Measurements from ENCODE around the gene PATJ.

The PATJ gene

GRCh38 chr1:62058956-62059355, 316.7 kb downstream of the PATJ start:
- TF ChIP-seq POLR2AphosphoS5 (IDR thresholded peaks at IDR 0.05; ENCODE audit: low read depth, low read length) (no peak), SPI1 (IDR thresholded peaks at IDR 0.05; ENCODE audit: low read depth, low read length) (no peak), TAF1 (IDR thresholded peaks at IDR 0.05; ENCODE audit: low read depth, low read length) (no peak), PAX5 (IDR thresholded peaks at IDR 0.05; ENCODE audit: insufficient read depth, low read length, severe bottlenecking) (no peak), POLR2A (IDR thresholded peaks at IDR 0.05; ENCODE audit: low read depth, low read length) (no peak)
- DNase-seq (ENCODE audit: insufficient read length, low spot score): no peak
- FAIRE-seq: no peak

GRCh38 chr1:62062087-62062486, 319.8 kb downstream of the PATJ start:
- no peak for FAIRE-seq
- TF ChIP-seq PAX5 (IDR thresholded peaks at IDR 0.05; ENCODE audit: insufficient read depth, low read length, severe bottlenecking) (no peak), POU2F2 (IDR thresholded peaks at IDR 0.05; ENCODE audit: low read depth, low read length) (no peak), TAF1 (IDR thresholded peaks at IDR 0.05; ENCODE audit: low read depth, low read length) (no peak), SPI1 (IDR thresholded peaks at IDR 0.05; ENCODE audit: low read depth, low read length) (no peak), POLR2AphosphoS5 (IDR thresholded peaks at IDR 0.05; ENCODE audit: low read depth, low read length) (no peak), POLR2A (IDR thresholded peaks at IDR 0.05; ENCODE audit: low read depth, low read length) (no peak)
- DNase-seq (ENCODE audit: insufficient read length, low spot score): no peak

DNA sequence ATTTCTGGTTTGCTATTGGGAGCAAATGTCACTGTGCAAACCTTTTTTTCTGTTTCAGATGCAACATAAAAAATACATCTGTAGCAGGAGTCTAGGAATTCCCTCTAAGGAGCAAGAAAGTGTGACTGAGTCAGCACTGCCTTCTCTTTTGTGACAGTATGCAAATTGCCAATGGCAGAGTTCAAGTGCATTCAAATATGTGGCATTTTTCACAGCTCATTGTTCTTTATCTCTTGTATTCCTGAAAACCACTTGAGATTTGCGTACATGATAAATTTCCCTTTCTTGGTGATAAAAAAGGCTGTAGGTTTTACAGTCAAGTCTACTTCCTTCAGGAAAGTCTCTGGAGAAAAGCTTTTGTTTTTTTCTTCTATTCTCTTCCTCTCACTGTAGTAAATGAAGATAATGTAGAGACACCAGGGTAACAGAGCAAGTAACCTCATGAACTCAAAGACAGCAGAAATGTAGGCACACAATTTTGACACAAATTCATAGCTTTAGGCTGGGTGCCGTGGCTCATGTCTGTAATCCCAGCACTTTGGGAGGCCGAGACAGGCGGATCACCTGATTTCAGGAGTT, 322.6 kb downstream of the PATJ start:
- TF ChIP-seq SPI1 (IDR thresholded peaks at IDR 0.05; ENCODE audit: low read depth, low read length) (no peak), POLR2A (IDR thresholded peaks at IDR 0.05; ENCODE audit: low read depth, low read length) (no peak), TAF1 (IDR thresholded peaks at IDR 0.05; ENCODE audit: low read depth, low read length) (no peak), POU2F2 (IDR thresholded peaks at IDR 0.05; ENCODE audit: low read depth, low read length) (no peak), PAX5 (IDR thresholded peaks at IDR 0.05; ENCODE audit: insufficient read depth, low read length, severe bottlenecking) (no peak), POLR2AphosphoS5 (IDR thresholded peaks at IDR 0.05; ENCODE audit: low read depth, low read length) (no peak)
- FAIRE-seq (no peak), DNase-seq (ENCODE audit: insufficient read length, low spot score) (no peak)

GRCh38 chr1:62066713-62067112, 324.4 kb downstream of the PATJ start:
- TF ChIP-seq SPI1 (IDR thresholded peaks at IDR 0.05; ENCODE audit: low read depth, low read length) (no peak), TAF1 (IDR thresholded peaks at IDR 0.05; ENCODE audit: low read depth, low read length) (no peak), PAX5 (IDR thresholded peaks at IDR 0.05; ENCODE audit: insufficient read depth, low read length, severe bottlenecking) (no peak), POLR2AphosphoS5 (IDR thresholded peaks at IDR 0.05; ENCODE audit: low read depth, low read length) (no peak), POU2F2 (IDR thresholded peaks at IDR 0.05; ENCODE audit: low read depth, low read length) (no peak), POLR2A (IDR thresholded peaks at IDR 0.05; ENCODE audit: low read depth, low read length) (no peak)
- FAIRE-seq (no peak), DNase-seq (ENCODE audit: insufficient read length, low spot score) (no peak)

GRCh38 chr1:62068416-62068843, 326.1 kb downstream of the PATJ start:
- TF ChIP-seq POU2F2 (IDR thresholded peaks at IDR 0.05; ENCODE audit: low read depth, low read length) (no peak), TAF1 (IDR thresholded peaks at IDR 0.05; ENCODE audit: low read depth, low read length) (no peak), POLR2AphosphoS5 (IDR thresholded peaks at IDR 0.05; ENCODE audit: low read depth, low read length) (no peak), PAX5 (IDR thresholded peaks at IDR 0.05; ENCODE audit: insufficient read depth, low read length, severe bottlenecking) (no peak), SPI1 (IDR thresholded peaks at IDR 0.05; ENCODE audit: low read depth, low read length) (no peak), POLR2A (IDR thresholded peaks at IDR 0.05; ENCODE audit: low read depth, low read length) (no peak)
- no peak for DNase-seq (ENCODE audit: insufficient read length, low spot score)

GRCh38 chr1:62068978-62069377, 326.7 kb downstream of the PATJ start:
- FAIRE-seq (no peak), DNase-seq (ENCODE audit: insufficient read length, low spot score) (no peak)
- TF ChIP-seq POU2F2 (IDR thresholded peaks at IDR 0.05; ENCODE audit: low read depth, low read length) (no peak), PAX5 (IDR thresholded peaks at IDR 0.05; ENCODE audit: insufficient read depth, low read length, severe bottlenecking) (no peak), POLR2AphosphoS5 (IDR thresholded peaks at IDR 0.05; ENCODE audit: low read depth, low read length) (no peak), POLR2A (IDR thresholded peaks at IDR 0.05; ENCODE audit: low read depth, low read length) (no peak)

More at GRCh38 chr1:62068416-62068843, 326.1 kb downstream of the PATJ start:
- no peak for FAIRE-seq

- FAIRE-seq (no peak), DNase-seq (ENCODE audit: insufficient read length, low spot score) (no peak)
- no peak for TF ChIP-seq POLR2A (IDR thresholded peaks at IDR 0.05; ENCODE audit: low read depth, low read length)
- no peak for TF ChIP-seq POLR2AphosphoS5 (IDR thresholded peaks at IDR 0.05; ENCODE audit: low read depth, low read length)
- no peak for TF ChIP-seq SPI1 (IDR thresholded peaks at IDR 0.05; ENCODE audit: low read depth, low read length)
- TF ChIP-seq PAX5 (IDR thresholded peaks at IDR 0.05; ENCODE audit: insufficient read depth, low read length, severe bottlenecking): no peak
- TF ChIP-seq TAF1 (IDR thresholded peaks at IDR 0.05; ENCODE audit: low read depth, low read length): no peak
- TF ChIP-seq POU2F2 (IDR thresholded peaks at IDR 0.05; ENCODE audit: low read depth, low read length): no peak
These were observed 328.2 kb downstream of the PATJ start for GRCh38 chr1:62070384-62071011.

DNA sequence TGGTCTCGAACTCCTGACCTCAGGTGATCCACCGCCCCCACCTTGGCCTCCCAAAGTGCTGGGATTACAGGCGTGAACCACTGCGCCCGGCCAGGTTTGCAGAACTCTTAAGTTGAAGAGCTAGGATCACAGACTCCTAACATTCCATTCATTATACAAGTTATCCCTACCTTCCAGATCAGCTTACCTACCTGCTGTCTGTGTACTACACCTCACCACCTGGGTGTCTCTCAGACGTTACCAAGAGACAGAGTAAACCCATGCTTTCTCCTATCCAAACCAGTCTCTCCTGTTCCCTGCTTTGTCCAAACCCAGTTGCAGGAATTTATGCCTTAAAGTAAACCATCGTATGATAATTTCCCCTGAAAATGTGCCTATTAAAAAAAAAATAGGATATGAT, 329.4 kb downstream of the PATJ start:
- DNase-seq (ENCODE audit: insufficient read length, low spot score) (no peak), FAIRE-seq (no peak)
- TF ChIP-seq SPI1 (IDR thresholded peaks at IDR 0.05; ENCODE audit: low read depth, low read length) (no peak), TAF1 (IDR thresholded peaks at IDR 0.05; ENCODE audit: low read depth, low read length) (no peak), POLR2A (IDR thresholded peaks at IDR 0.05; ENCODE audit: low read depth, low read length) (no peak), POU2F2 (IDR thresholded peaks at IDR 0.05; ENCODE audit: low read depth, low read length) (no peak), POLR2AphosphoS5 (IDR thresholded peaks at IDR 0.05; ENCODE audit: low read depth, low read length) (no peak), PAX5 (IDR thresholded peaks at IDR 0.05; ENCODE audit: insufficient read depth, low read length, severe bottlenecking) (no peak)

GRCh38 chr1:62076286-62076685, 334.0 kb downstream of the PATJ start:
- FAIRE-seq (no peak), DNase-seq (ENCODE audit: insufficient read length, low spot score) (no peak)
- TF ChIP-seq SPI1 (IDR thresholded peaks at IDR 0.05; ENCODE audit: low read depth, low read length): no peak
- no peak for TF ChIP-seq PAX5 (IDR thresholded peaks at IDR 0.05; ENCODE audit: insufficient read depth, low read length, severe bottlenecking)
- TF ChIP-seq POLR2A (IDR thresholded peaks at IDR 0.05; ENCODE audit: low read depth, low read length): no peak
- TF ChIP-seq TAF1 (IDR thresholded peaks at IDR 0.05; ENCODE audit: low read depth, low read length): no peak
- TF ChIP-seq POLR2AphosphoS5 (IDR thresholded peaks at IDR 0.05; ENCODE audit: low read depth, low read length): no peak
- TF ChIP-seq POU2F2 (IDR thresholded peaks at IDR 0.05; ENCODE audit: low read depth, low read length): no peak
